HFF-Myc (cell line): ENCODE data around the gene VAT1.

ENCODE experiments used
- DNase-seq: peaks from one replicate; pipeline ENCODE4 v3.0.0-alpha.2; 2011; ENCODE audit warnings: low read depth; ENCODE audit errors: extremely low read depth
- H3K4me3 ChIP-seq: replicated peaks from 2 replicates; pipeline ENCODE4 v1.5.1; 2011; ENCODE audit warnings: low read depth, mild to moderate bottlenecking, control low read depth, low read length
- TF ChIP-seq, protein P1 (sequence below): IDR thresholded peaks from 2 replicates; pipeline ENCODE4 v1.5.1; 2012; ENCODE audit warnings: mild to moderate bottlenecking, low read depth, low read length, control low read depth; ENCODE audit errors: missing control alignments

VAT1 gene

GRCh38 chr17:43015579-43015978, 6.6 kb downstream of the VAT1 start:
- no peak overlapping the region for H3K4me3 ChIP-seq
- no peak for DNase-seq
- TF ChIP-seq, protein P1, sequence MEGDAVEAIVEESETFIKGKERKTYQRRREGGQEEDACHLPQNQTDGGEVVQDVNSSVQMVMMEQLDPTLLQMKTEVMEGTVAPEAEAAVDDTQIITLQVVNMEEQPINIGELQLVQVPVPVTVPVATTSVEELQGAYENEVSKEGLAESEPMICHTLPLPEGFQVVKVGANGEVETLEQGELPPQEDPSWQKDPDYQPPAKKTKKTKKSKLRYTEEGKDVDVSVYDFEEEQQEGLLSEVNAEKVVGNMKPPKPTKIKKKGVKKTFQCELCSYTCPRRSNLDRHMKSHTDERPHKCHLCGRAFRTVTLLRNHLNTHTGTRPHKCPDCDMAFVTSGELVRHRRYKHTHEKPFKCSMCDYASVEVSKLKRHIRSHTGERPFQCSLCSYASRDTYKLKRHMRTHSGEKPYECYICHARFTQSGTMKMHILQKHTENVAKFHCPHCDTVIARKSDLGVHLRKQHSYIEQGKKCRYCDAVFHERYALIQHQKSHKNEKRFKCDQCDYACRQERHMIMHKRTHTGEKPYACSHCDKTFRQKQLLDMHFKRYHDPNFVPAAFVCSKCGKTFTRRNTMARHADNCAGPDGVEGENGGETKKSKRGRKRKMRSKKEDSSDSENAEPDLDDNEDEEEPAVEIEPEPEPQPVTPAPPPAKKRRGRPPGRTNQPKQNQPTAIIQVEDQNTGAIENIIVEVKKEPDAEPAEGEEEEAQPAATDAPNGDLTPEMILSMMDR: no peak

DNA sequence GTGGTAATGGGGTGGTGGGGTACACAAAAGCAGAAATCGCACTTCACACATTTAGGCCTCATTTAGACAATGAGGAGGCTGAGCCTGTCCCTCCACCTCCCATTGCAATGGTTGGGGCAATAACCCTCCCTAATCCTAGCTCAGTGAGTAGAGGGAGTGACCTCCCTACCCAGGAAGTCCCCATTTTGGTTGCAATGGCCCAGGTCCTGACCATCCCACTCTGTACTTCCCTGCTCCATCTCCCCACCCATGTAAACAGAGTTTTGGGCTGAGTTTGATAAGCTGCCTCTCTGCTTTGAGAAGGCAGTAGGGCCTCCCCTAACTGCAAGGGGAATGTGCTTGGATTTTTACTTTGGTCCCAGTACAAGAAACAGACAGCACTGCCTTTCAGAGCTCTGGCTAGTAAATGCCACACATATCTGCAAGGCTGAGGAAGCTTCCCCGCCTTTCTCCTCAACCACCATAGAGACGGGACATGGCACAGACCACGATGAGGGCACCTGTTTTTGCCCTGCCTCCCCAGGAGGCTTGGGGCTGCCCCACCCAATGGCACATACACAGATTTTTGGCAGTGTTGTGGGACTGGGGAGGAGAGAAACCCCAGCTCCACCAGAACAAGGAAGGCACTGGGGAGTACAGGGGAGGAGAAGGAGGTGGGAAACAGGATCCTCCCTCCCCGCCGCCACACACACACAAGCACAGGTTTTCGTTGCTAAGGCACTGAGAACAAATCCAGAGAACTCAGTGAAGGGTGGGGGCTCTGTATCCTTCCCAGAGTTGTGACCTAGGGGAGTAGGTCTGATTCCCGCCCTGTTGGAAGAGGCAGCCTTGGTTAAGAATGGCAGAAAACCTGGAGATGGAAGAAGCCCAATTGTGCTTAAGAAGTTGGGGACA, 7.3 kb downstream of the VAT1 start:
- no peak for DNase-seq
- TF ChIP-seq, protein P1: no peak
- H3K4me3 ChIP-seq: no peak overlapping the region

GRCh38 chr17:43014020-43014648, 8.1 kb downstream of the VAT1 start:
- no peak overlapping the region for H3K4me3 ChIP-seq
- TF ChIP-seq, protein P1: no peak
- no peak for DNase-seq

DNA sequence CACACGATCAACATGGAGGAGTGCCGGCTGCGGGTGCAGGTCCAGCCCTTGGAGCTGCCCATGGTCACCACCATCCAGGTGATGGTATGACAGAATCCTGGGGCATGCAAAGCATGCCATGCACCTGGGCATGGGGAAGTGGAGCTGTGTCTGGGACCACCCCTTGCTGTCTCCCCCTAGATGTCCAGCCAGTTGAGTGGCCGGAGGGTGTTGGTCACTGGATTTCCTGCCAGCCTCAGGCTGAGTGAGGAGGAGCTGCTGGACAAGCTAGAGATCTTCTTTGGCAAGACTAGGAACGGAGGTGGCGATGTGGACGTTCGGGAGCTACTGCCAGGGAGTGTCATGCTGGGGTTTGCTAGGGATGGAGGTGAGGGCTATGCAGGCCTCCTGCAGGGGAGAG, 8.9 kb downstream of the VAT1 start:
- no peak for DNase-seq
- H3K4me3 ChIP-seq: no peak overlapping the region
- TF ChIP-seq, protein P1: no peak

GRCh38 chr17:43011728-43012472, 10.3 kb downstream of the VAT1 start:
- no peak for DNase-seq
- H3K4me3 ChIP-seq: no peak overlapping the region
- TF ChIP-seq, protein P1: no peak

DNA sequence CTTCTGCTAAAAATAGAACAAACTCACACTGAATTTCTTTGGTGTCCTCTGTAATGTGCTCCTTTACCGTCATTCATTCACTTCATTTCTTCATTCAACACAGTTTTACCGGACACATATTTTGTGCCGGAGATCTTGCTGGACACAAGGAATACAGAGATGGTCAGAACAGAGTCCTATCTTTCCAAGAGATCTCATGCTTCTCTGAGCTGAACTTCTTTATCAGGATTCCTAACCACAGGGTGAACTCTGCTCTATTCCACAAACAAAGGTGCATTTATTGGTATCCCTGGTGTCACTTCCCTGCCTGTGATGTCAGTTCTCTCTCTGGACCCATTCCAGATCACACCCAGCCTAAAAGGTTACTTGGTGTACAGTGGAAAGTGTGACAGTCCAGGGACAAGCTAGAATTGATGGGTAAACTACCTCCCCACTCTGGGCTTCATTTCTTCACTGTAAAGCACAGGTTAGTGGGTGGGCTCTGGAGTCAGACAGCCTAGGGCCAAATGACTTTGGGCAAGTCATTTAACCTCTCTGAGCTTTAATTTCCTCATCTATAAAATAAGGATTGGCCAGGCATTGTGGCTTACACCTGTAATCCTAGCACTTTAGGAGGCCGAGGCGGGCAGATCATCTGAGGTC, 11.4 kb downstream of the VAT1 start:
- TF ChIP-seq, protein P1: no peak
- DNase-seq: no peak
- H3K4me3 ChIP-seq: no peak overlapping the region
